Body of pancreas (tissue), 4 donors: ENCODE results near the gene NR2F2.

Experiments
- CTCF ChIP-seq, 7 experiments: fragments of 450-650 bp in 4 of 7; fragments of 200-600 bp in 3 of 7; sonication (generic) in 3 of 7; IDR thresholded peaks; one replicate each; pipeline ENCODE4 v1.5.1; 2016 to 2019; ENCODE audit warnings: antibody characterized with exemption in 7 of 7
- POLR2A ChIP-seq, 3 donors: fragments of 450-650 bp; IDR thresholded peaks; one replicate each; pipeline ENCODE4 v1.6.1; 2016; ENCODE audit warnings: antibody characterized with exemption in 3 of 3, mild to moderate bottlenecking in 2 of 3

DNA sequence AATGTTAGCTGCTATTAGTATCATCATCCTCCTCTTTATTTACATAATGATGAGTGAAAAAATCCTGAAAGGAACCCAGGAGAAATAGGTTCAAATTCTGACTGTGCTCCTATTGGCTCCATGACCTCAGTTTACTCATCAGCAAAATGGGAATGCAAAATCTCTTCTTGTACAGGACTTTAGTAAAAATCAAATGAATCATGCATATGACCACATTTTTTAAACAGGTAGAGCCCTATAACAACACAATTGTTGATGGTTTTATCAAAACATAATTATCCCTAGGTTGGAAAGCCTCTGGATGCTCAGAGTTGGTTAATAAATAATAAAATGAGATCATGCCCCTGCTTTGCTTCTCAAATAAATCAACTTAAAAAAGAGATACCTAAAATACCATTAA, 16.0 kb upstream of the NR2F2 start:
- TF ChIP-seq CTCF (IDR thresholded peaks at IDR 0.05) = no peak
- TF ChIP-seq POLR2A (IDR thresholded peaks at IDR 0.05) = no peak
